Right atrium auricular region (tissue), 2 donors: ENCODE measurements around the gene GSDME. TPM values are rescaled to one million over a fixed set of nuclear protein-coding genes. Genes with fewer than 3 reads are reported as not detected.

Experiments used
- DNase-seq: peaks from one replicate; pipeline ENCODE4 v3.0.0-alpha.2; 2019; ENCODE audit warnings: low spot score
- H3K27ac ChIP-seq, 2 donors: fragments of 200-600 bp; sonication (generic); 1 replicate in 1 of 2; 2 replicates in 1 of 2; pipeline ENCODE4 v1.5.1; 2016 to 2019
- H3K27me3 ChIP-seq, 2 donors: fragments of 200-600 bp; sonication (generic); one replicate each; pipeline versions ENCODE4 v1.5.1 to v1.6.0; 2017 to 2019
- H3K36me3 ChIP-seq: fragments of 200-600 bp; sonication (generic); one replicate; pipeline ENCODE4 v1.5.1; 2016
- H3K4me1 ChIP-seq, 2 donors: fragments of 200-600 bp; sonication (generic); one replicate each; pipeline versions ENCODE4 v1.5.1 to v1.6.0; 2017 to 2019
- H3K4me3 ChIP-seq, 2 donors: fragments of 200-600 bp; sonication (generic); 1 replicate in 1 of 2; 2 replicates in 1 of 2; pipeline ENCODE4 v1.5.1; 2017 to 2019; ENCODE audit warnings: mild to moderate bottlenecking in 1 of 2, moderate library complexity in 1 of 2
- H3K9me3 ChIP-seq, 2 donors: fragments of 200-600 bp; sonication (generic); one replicate each; pipeline ENCODE4 v1.5.1; 2019
- total RNA-seq, 2 donors: library from RNA; depleted of rRNA; stranded (reverse); fragments of >200 nt; gene quantifications; one replicate each; pipeline ENCODE4 v1.1.0, GENCODE V29; 2016
- TF ChIP-seq, protein P1 (sequence below), 2 donors: fragments of 200-600 bp; sonication (generic); IDR thresholded peaks; one replicate each; pipeline ENCODE4 v1.5.1; 2019; ENCODE audit warnings: antibody characterized with exemption in 2 of 2

Gene GSDME
- total RNA-seq, 2 donors from 2014 or later: 7.7 to 11.9 TPM

DNA sequence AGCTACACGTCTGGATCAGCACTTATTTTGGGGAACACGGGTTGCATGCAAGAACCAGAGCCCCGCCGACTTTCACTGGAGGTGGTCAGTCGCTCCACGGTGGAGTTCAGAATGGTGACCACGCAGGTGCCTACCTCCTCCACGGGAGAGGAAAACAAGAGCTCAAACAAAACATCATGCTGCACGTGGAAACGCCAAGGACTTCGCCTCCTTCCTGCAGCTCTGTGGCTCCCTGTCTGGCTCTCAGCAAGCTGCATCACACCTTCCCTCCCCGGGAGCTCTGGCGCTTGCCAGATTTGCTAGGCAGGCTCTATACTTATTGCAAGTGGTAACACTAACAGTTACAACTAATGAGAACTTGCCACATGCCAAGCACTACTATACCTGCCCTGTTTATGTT, 26.0 kb downstream of the GSDME start:
- peak; percentile 57 for DNase-seq
- Histone ChIP-seq H3K36me3 (no peaks in the 10 kb centered on the region), H3K27ac (no peak overlapping the region), H3K27me3 (no peaks in the 10 kb centered on the region), H3K9me3 (no peaks in the 10 kb centered on the region), H3K4me1 (peaks cover 0 to 17% of the 10 kb centered on the region in 2 donors), H3K4me3 (no peak overlapping the region)
- TF ChIP-seq, protein P1, sequence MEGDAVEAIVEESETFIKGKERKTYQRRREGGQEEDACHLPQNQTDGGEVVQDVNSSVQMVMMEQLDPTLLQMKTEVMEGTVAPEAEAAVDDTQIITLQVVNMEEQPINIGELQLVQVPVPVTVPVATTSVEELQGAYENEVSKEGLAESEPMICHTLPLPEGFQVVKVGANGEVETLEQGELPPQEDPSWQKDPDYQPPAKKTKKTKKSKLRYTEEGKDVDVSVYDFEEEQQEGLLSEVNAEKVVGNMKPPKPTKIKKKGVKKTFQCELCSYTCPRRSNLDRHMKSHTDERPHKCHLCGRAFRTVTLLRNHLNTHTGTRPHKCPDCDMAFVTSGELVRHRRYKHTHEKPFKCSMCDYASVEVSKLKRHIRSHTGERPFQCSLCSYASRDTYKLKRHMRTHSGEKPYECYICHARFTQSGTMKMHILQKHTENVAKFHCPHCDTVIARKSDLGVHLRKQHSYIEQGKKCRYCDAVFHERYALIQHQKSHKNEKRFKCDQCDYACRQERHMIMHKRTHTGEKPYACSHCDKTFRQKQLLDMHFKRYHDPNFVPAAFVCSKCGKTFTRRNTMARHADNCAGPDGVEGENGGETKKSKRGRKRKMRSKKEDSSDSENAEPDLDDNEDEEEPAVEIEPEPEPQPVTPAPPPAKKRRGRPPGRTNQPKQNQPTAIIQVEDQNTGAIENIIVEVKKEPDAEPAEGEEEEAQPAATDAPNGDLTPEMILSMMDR (IDR thresholded peaks at IDR 0.05): no peak

DNA sequence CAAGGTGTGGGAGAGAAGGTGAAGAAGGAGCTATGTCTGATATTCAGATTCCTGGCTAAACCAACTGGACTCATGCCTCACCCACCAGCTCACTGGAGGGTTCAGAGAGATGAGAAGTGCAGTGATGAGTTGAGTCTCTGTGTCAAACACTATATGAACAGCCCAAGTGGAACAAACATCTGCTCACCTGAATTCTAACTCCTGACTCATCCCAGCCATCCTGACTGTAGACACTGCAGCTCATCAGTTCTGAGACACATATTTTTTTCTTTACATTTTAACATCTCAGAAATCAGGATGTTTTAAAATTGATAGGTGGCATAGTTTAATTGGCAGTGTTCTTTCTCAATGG, 27.3 kb downstream of the GSDME start:
- no peak for DNase-seq
- no peak overlapping the region for H3K4me3 ChIP-seq
- H3K27me3 ChIP-seq: no peaks in the 10 kb centered on the region
- no peaks in the 10 kb centered on the region for H3K9me3 ChIP-seq
- H3K36me3 ChIP-seq: no peaks in the 10 kb centered on the region
- peaks cover 0 to 17% of the 10 kb centered on the region in 2 donors for H3K4me1 ChIP-seq
- no peak overlapping the region for H3K27ac ChIP-seq
- TF ChIP-seq, protein P1 (IDR thresholded peaks at IDR 0.05): no peak

DNA sequence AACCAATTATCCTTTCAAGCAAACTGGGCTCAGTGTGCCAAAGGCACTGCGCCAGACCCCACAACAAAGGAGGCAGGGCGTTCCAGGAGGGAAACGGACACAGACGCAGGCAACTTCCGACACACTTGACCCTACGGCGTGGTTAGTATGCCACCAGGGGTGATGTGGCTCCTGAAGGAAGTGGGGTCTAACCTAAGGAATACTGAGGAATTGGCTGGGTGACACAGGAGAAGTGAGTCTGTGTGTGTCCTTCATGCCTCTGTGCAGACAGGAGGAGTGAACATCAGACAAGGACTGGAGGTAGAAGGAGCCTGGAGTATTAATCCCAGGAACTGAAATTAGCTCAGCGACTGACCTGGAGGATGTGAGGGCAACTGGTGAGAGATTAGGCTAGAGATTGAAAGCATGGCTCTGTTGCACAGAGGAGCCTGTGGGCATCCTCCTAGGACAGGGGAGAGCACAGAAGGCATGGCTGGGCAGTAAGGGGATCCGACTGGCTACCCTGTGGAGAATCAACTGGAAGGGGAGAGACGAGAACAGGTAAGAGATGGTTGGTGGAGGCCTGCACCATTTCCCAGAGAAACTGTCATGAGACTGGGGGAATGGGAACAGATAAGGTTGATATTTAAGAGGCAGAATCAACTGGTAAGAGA, 27.8 kb downstream of the GSDME start:
- Histone ChIP-seq H3K9me3 (no peaks in the 10 kb centered on the region), H3K4me3 (no peak overlapping the region), H3K36me3 (no peaks in the 10 kb centered on the region), H3K27ac (peak overlapping the region in 1 of 2 donors; percentile 48), H3K27me3 (no peaks in the 10 kb centered on the region), H3K4me1 (peaks cover 0 to 17% of the 10 kb centered on the region in 2 donors)
- peak; percentile 58 for DNase-seq
- TF ChIP-seq, protein P1 (IDR thresholded peaks at IDR 0.05): no peak

DNA sequence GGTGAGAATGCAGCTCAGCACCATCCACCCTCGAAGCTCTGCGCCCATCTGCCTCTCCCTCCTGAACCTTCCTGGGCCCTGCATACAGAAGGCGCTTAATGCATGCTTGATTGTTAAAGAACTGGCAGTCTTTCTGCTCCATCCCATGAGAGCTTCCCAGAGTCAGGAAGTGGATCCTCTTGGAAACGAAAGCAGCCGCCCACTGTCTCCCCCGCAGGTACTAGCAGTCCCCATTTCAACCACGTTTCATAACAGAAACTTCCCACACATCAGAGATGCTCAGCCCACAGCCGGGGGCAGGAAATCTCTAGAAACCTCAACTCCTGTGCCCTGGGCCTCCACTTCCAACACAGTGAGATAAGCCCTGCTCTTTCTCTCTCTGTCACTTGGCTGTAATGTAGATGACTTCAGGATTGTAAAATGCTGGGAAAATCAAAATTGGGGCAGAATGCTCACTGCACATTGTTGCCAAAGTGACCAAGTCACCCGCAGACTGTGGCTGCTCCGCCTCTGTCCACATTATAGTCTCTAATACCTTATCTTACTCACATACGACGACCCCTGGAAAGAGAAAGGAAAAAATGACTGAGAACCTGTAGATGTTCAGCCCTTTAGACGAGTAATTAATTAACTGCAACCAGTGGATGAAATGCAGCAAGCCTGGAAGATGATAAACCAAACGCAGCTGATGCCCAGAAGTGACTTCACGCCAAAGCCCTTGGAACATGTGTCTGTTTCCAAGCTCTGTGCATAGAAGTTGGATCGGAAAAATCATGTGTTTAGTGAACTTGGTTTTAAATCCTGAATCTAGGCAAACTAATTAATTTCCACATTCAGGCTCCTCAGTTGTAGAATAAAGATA, 28.5 kb downstream of the GSDME start:
- no peak overlapping the region for H3K4me3 ChIP-seq
- peaks cover 0 to 17% of the 10 kb centered on the region in 2 donors for H3K4me1 ChIP-seq
- H3K36me3 ChIP-seq: no peaks in the 10 kb centered on the region
- H3K27me3 ChIP-seq: no peaks in the 10 kb centered on the region
- H3K27ac ChIP-seq: peak overlapping the region in 1 of 2 donors; percentile 48
- DNase-seq: peak; percentile 60
- TF ChIP-seq, protein P1 (IDR thresholded peaks at IDR 0.05): no peak
- no peaks in the 10 kb centered on the region for H3K9me3 ChIP-seq

DNA sequence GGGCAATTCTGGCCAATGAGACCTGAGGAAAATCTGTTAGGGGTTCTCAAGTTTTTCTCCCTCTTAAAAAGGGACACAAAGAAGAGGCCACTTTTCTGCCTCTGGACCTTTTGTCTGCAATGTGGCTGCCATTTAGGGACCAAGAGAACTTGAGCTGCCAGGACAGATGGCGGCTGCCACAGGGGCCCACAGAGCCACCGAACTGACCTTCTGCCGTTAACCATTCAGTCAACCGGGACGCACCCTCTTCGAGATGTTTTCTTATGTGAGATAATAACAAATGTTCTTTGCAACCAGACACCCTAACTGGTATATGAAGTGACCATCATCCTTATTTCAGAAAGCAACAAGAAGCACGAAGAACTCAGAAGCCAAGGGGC, 29.2 kb downstream of the GSDME start:
- DNase-seq: no peak
- Histone ChIP-seq H3K36me3 (no peaks in the 10 kb centered on the region), H3K27me3 (no peaks in the 10 kb centered on the region), H3K9me3 (no peaks in the 10 kb centered on the region), H3K27ac (no peak overlapping the region), H3K4me1 (peaks cover 0 to 17% of the 10 kb centered on the region in 2 donors), H3K4me3 (no peak overlapping the region)
- TF ChIP-seq, protein P1 (IDR thresholded peaks at IDR 0.05): no peak
